Motor neuron (in vitro differentiated cells): Measurements from ENCODE around the gene CDC5L. TPM values are rescaled to one million over a fixed set of nuclear protein-coding genes. Genes with fewer than 3 reads are reported as not detected.
"Not testable (repeated sequence)": the region's sequence is repeated elsewhere in the genome, so short reads cannot be mapped to it uniquely, and the experiment has no call there.

Experiments used
- ATAC-seq, 8 experiments: fragments of 200-7000 bp; cut with Tn5 transposase; replicated peaks in 6 of 8; 2 replicates each; pipeline ENCODE4 v1.8.0; 2021; ENCODE audit warnings: mild to moderate bottlenecking in 8 of 8, moderate library complexity in 8 of 8
- H3K27ac ChIP-seq, 2 donors: fragments of 250-450 bp; sonication (Bioruptor Pico); 2 replicates each; pipeline ENCODE4 v1.9.0; 2021; ENCODE audit warnings: antibody characterized with exemption in 2 of 2, mild to moderate bottlenecking in 2 of 2, moderate library complexity in 1 of 2
- H3K4me1 ChIP-seq, 2 donors: fragments of 250-450 bp; sonication (Bioruptor Pico); replicated peaks in 1 of 2; 2 replicates each; pipeline ENCODE4 v1.6.1; 2021; ENCODE audit warnings: antibody characterized with exemption in 2 of 2, mild to moderate bottlenecking in 2 of 2, moderate library complexity in 1 of 2
- H3K4me3 ChIP-seq, 5 donors: fragments of 250-450 bp; sonication (Bioruptor Pico); 2 replicates each; pipeline ENCODE4 v1.9.0; 2021; ENCODE audit warnings: antibody characterized with exemption in 5 of 5, mild to moderate bottlenecking in 5 of 5, moderate library complexity in 4 of 5
- WGBS, 10 experiments: fragments of 450-650 bp; shearing (Covaris generic); methylation state at CpG; one replicate each; pipeline ENCODE4 v1.0.0; 2022; 5-methylcytosine and 5-hydroxymethylcytosine counted together
- in situ Hi-C, 9 experiments: fragments of 400-800 bp; cut with MboI; loops; one replicate each; pipeline ENCODE4 v1.15.0; 2021; ENCODE audit warnings: low sequenced_read_pairs in 9 of 9, low pct_unique_long_range_greater_than_20kb in 2 of 9; ENCODE audit not compliant: unreplicated experiment in 9 of 9
- total RNA-seq, 8 experiments: library from RNA; unstranded; fragments of 300-600 nt; gene quantifications; 2 replicates each; pipeline versions ENCODE4 v1.2.3 to v1.2.4, GENCODE V29; 2022

The CDC5L gene
- total RNA-seq, result 10 to 100 TPM; 15.4 to 39.9 (median 27.6) TPM

DNA sequence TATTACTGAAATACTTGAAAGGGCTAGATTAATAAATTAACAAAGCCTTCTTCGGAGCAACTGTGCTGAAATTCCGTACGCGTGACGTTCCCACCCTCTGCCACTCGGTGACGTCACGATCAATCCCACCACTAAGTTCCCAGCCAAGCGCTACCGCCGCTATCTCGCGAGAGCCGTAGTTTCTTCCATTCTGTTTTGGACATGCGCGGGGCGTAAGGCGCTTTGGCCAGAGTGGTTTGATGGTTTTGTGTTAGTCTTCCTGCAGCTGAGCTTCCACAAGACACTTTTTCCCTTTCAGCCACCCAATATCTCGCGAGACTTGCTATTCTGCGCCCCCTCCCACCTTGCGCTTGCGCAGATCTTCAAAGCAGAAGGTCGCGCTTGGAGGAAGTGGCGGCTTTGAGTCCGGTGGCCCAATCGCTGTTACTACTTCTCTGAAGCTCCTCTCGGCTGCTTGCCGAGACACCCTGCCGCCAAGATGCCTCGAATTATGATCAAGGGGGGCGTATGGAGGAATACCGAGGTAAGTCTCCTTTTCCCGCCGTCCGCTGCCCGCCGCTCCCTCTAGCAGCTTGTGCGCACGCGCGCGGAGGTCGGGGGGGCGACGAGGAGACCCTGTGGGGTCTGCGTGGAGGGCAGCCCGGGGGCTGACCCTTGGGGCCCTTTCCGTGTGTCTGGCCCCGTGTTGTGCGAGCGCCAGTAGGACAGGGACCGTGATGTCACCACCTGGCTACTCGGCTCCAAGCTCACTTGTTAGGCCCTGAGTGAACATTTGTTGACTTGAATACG, at the start of gene CDC5L:
Gene CDC5L, plus strand, starts transcription at position 361 of the 789 bp plus-strand sequence. Its CDS starts 118 bp downstream, at position 479.
- in situ Hi-C loops, result no loop called here
- H3K27ac ChIP-seq, result peak within 1 kb of the TSS; percentile 93 to 96

DNA sequence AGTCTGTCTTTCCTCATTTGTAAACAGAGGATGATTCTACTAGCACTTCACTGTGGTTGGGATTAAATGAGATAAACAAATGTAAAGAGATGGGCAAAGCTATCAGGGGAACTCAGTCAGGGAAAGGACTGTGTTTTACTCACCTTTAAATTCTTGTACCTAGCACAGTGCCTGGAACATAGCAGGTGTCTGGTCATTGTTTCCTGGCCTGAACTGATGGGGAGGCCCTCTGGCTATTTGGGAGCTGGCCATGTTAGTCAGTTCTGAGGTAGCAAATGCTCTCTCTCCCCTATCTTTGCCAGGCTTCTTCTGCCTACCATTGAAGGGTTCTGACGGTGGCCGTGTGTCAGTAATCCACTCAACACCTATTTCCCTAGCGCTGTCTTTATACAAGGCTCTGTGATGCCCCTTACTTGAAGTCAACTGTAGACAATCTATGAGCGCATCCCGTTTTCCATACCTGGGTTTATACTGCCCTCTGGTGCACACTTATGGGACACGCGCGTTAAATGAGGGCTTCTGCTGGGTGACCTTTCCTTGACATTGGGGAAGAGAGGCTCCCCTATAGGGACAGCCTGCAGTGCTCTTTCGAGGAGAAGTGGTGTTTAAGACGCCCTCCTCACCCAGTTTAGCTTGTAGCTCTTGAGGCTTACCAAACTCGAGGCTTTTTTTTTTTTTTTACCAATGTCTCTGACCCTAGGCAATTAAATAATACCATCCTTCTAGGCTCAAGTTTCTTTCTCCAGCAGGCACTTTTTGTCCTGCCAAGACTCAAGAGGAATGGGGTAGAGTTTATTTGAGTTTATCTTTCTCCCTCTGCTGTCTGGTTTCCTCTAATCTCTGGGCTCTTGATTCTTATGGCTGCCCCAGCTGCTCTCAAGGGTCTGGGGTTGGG, 49.0 kb upstream of the CDC5L start:
- H3K4me3 ChIP-seq, result no peak overlapping the region
- 0 to 8% (median 1%) methylated on average over 1 to 9 of the region's 11 CpGs for WGBS, 10 experiments
- H3K4me1 ChIP-seq, result peaks cover 14 to 24% of the 10 kb centered on the region in 2 donors
- peak; percentile 82 to 91 (median 84) for ATAC-seq
- in situ Hi-C loops, result loop anchor here in 5 of 9 experiments (10.0 to 25.0 kb wide), 3 partner anchors 64 to 176 kb away; partner anchors contain the start of genes NFKBIE (in 3 of the 5), CAPN11 (in 1 of the 5) and TMEM151B (in 1 of the 5)
- no peak overlapping the region for H3K27ac ChIP-seq

More for the DNA sequence above, at the start of gene CDC5L:
- WGBS, 10 experiments, result 0 to 2% (median 1%) methylated on average over 5 to 23 of the region's 56 CpGs; no CpG with 5 or more reads in 2 of the 10 experiments
- peak; percentile 85 to 95 (median 90) for ATAC-seq
- Histone ChIP-seq H3K4me3 (peak within 1 kb of the TSS; percentile 72 to 91 (median 78)), H3K4me1 (peaks cover 10 to 22% of the 10 kb centered on the region in 2 donors)

DNA sequence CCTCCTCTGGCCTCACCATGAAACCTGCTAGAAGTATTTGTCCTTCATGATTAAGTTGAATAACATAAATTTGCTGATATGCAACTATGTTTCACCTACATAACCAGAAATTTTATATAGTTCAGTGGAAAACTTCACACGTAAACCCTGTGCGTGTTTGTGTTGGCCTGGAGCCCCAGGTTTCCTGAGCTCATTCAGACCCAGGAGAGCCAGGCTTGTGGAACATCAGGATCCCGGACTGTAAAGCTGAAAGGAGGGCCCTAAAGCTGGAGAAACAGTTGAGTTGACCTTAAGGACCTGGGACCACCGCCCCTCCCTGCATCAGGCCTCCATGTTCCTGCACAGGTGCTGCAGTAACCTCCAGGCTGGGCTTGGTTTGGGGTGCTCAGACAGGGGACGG, 48.2 kb upstream of the CDC5L start:
- in situ Hi-C loops, result loop anchor here in 5 of 9 experiments (10.0 to 25.0 kb wide), 3 partner anchors 64 to 177 kb away; partner anchors contain the start of genes NFKBIE (in 3 of the 5), CAPN11 (in 1 of the 5) and TMEM151B (in 1 of the 5)
- Histone ChIP-seq H3K27ac (no peak overlapping the region), H3K4me1 (peaks cover 14 to 24% of the 10 kb centered on the region in 2 donors), H3K4me3 (no peak overlapping the region)
- no peak for ATAC-seq
- 0 to 94% (median 78%) methylated on average over 1 to 5 of the region's 5 CpGs; no CpG with 5 or more reads in 3 of the 10 experiments for WGBS, 10 experiments

DNA sequence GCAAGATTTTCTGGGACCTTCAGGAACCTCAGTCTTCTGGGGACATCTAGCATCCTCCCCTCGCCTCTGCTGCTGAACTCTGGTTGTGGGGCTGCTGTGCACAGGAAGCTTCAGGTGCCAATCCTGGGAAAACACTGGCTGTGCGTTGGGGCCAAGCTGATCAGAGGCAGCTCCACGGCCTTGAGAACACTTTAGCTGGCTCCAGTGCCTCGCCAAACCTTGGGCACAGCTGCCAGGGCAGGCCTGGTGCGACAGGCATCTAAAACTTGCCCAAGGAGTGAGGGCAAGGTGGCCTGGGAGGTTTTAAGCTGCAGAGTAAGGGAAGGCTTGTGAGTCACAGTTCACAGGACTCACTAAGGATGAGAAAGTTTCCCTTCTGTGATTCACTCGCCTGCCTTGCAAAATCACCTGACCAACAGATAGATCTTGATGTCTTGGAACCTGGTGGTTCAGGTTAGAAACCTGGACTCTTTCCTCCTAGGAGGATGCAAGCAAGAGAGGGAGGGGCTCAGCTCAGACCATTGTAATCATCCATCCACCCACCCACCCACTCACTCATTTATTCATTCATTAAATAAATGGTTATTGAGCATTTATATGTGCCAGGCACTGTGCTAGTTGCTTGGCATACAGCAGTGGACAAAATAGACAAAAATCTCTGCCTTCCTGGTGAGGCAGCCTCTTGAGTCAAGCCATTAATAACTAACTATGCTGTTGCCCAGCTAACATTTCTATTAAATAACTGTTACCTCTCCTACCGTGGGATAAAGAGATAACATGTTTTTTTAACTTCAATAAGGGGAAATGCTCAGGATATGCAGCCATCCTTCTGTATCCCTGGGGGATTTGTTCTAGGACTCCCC, 47.5 kb upstream of the CDC5L start:
- in situ Hi-C loops, result loop anchor here in 5 of 9 experiments (10.0 to 25.0 kb wide), 3 partner anchors 65 to 178 kb away; partner anchors contain the start of genes NFKBIE (in 3 of the 5), CAPN11 (in 1 of the 5) and TMEM151B (in 1 of the 5)
- Histone ChIP-seq H3K27ac (no peak overlapping the region), H3K4me3 (no peak overlapping the region), H3K4me1 (peaks cover 14 to 24% of the 10 kb centered on the region in 2 donors)
- ATAC-seq, result no peak
- 20 to 91% (median 69%) methylated on average over 1 to 7 of the region's 7 CpGs; no CpG with 5 or more reads in 2 of the 10 experiments for WGBS, 10 experiments

DNA sequence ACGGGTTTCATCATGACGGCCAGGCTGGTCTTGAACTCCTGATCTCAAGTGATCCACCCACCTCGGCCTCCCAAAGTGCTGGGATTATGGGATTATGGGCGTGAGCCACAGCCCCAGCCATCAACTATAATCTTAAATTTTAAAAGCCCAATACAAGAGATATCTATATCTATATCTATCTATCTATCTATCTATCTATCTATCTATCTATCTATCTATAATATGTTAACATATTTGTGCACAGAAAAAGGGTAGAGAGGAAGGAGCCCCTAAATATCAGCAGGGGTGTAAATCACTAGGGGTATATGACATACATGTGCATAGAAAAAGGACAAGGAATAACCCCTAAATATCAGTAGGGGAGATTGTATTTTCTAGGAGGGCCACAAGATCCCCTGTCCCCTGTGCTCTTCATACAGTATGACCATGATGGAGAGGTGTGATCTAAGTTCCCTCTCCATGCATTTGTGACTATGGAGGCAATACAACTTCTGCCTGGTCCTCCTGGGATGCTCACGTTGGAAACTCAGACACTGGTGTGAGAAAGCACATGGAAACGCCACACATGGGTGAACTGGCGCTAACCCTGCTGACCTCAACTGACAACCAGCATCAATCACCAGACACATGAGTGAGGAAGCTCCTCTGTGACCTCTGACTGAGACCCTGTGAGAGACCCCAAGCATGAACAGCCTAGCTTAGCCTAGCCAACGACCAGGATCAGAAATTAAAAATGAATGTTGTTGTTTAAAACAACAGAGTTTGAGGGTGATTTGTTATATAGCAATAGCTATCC, 46.2 kb upstream of the CDC5L start:
- Histone ChIP-seq H3K27ac (no peak overlapping the region), H3K4me1 (peaks cover 14 to 24% of the 10 kb centered on the region in 2 donors), H3K4me3 (no peak overlapping the region)
- in situ Hi-C loops, result loop anchor here in 1 of 9 experiments (25.0 kb wide), 1 partner anchor 179 kb away; the partner anchor contains the start of gene CAPN11
- WGBS, 10 experiments, result 39 to 100% (median 57%) methylated on average over 3 to 7 of the region's 8 CpGs
- peak in 1 of 8 experiments; percentile 18 for ATAC-seq

DNA sequence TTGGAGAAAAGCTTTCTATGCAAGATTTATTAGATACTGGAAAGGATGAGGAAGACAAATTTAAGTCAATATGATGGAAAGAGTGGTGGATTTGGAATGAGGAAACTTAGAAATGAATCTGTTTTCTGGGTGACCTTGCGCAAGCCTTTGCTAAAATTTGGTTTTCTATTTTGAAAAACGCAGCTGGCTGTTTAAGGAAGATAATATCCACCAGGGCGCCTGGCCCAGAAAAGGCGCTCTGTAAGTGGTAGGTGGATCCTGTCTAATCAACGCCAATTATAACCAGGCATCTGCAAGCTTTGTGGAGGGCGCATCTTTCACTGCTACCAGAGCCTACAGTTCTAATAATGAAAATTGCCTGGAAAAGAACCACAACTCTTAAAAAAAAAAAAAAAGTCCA, 45.5 kb upstream of the CDC5L start:
- Histone ChIP-seq H3K4me1 (peaks cover 14 to 24% of the 10 kb centered on the region in 2 donors), H3K4me3 (no peak overlapping the region), H3K27ac (no peak overlapping the region)
- WGBS, 10 experiments, result 0 to 84% (median 66%) methylated on average over 2 to 6 of the region's 6 CpGs; no CpG with 5 or more reads in 1 of the 10 experiments
- ATAC-seq, result peak in 5 of 8 experiments; percentile 3 to 18 (median 9)
- in situ Hi-C loops, result loop anchor here in 1 of 9 experiments (25.0 kb wide), 1 partner anchor 180 kb away; the partner anchor contains the start of gene CAPN11

DNA sequence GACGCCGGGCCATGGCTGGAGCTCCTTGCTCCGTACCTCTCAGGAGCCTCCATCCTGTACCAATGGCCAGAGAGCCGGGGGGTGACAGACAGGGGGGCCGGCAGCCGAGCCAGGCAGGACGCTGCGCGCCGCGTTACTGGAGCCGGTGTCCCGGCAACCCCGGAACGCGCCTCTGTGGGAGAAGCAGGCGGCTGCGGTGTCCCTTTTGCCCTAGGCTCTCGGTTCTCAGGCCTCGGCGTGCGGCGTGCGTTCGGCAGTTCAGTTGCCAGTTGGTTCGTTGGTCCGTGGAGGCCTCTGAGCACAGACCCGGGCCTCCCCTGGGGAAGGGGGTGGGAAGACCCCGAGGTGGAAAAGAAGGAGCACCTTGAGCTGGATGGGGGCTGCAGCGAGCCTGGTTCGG, 45.0 kb upstream of the CDC5L start, which contains the start of gene SPATS1:
Gene SPATS1, plus strand, starts transcription at position 162 of the 400 bp plus-strand sequence. CDS start 446 bp downstream, outside the sequence.
- Histone ChIP-seq H3K27ac (no peak within 1 kb of the TSS), H3K4me3 (no peak within 1 kb of the TSS), H3K4me1 (peaks cover 14 to 24% of the 10 kb centered on the region in 2 donors)
- WGBS, 10 experiments, result 0 to 65% (median 50%) methylated on average over 1 to 17 of the region's 31 CpGs; no CpG with 5 or more reads in 7 of the 10 experiments
- in situ Hi-C loops, result loop anchor here in 1 of 9 experiments (25.0 kb wide), 1 partner anchor 180 kb away; the partner anchor contains the start of gene CAPN11
- ATAC-seq, result peak; percentile 39 to 84 (median 65)

DNA sequence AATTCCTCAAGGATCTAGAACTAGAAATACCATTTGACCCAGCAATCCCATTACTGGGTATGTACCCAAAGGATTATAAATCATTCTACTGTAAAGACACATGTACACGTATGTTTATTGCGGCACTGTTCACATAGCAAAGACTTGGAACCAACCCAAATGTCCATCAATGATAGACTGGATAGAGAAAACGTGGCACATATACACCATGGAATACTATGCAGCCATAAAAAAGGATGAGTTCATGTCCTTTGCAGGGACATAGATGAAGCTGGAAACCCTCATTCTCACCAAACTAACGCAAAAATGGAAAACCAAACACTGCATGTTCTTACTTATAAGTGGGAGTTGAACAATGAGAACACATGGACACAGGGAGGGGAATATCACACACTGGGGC, 40.7 kb upstream of the CDC5L start:
- 0 to 90% (median 81%) methylated on average over 1 to 3 of the region's 4 CpGs; no CpG with 5 or more reads in 3 of the 10 experiments for WGBS, 10 experiments

DNA sequence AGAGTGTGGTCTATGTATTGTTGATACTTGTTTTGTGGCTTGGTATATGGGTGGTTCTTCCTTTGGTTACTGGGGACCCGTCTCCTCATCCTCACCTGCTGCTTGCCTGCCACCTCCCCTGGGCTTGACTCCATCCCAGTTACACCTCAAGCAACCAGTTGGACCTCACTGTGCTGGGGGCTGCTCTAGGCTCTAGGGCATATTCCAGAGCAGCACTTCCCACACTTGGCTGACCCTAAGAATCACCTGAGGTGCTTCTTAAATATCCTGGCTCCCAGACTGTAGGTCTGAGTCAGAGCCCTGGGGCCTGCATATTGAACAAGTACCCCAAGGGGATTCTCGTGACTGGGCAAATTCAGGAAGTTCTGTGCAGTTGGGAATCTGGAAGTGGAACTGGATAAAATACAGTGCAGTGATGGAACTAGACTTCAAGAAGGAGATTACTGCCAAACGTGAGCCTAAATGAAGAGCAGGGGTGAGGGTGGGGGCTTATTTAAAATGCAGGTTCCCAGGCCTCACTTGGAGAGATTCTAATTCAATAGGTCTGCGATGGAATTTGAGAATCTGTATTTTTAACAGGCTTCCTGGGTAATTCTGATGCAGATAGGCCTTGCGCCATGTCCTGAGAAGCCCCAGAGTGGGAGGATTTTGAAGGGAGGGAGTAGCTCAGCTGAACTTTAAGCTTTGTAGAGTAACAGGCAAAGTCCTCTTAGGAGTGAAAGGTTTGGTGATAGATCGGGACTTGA, 37.4 kb upstream of the CDC5L start:
- no peak for ATAC-seq
- H3K27ac ChIP-seq, result no peak overlapping the region
- H3K4me3 ChIP-seq, result no peak overlapping the region
- no peaks in the 10 kb centered on the region for H3K4me1 ChIP-seq
- 10 to 80% (median 65%) methylated on average over 2 to 6 of the region's 6 CpGs; no CpG with 5 or more reads in 2 of the 10 experiments for WGBS, 10 experiments
- in situ Hi-C loops, result loop anchor here in 1 of 9 experiments (25.0 kb wide), 1 partner anchor 188 kb away; the partner anchor contains the start of gene CAPN11

More for the DNA sequence above, 40.7 kb upstream of the CDC5L start:
- not testable (repeated sequence) for H3K27ac ChIP-seq, ATAC-seq, H3K4me3 ChIP-seq
- peaks cover 5 to 12% of the 10 kb centered on the region in 2 donors for H3K4me1 ChIP-seq
- in situ Hi-C loops, result loop anchor here in 1 of 9 experiments (25.0 kb wide), 1 partner anchor 185 kb away; the partner anchor contains the start of gene CAPN11

DNA sequence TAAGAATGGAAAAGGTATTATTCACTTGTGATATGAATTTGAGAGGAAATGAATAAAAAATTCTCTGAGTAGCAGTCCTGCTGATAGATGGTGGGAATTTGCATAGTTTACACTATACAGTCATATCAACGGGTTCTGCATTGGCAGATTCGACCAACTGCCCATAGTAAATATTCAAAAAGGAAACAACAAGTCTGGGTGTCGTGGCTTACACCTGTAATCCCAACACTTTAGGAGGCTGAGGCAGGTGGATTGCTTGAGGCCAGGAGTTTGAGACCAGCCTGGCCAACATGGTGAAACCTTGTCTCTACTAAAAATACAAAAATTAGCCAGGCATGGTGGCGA, 36.9 kb upstream of the CDC5L start:
- H3K4me1 ChIP-seq, H3K4me3 ChIP-seq, H3K27ac ChIP-seq, in situ Hi-C loops, ATAC-seq: not testable (repeated sequence)
- 10 to 78% (median 60%) methylated on average over 1 to 4 of the region's 4 CpGs; no CpG with 5 or more reads in 1 of the 10 experiments for WGBS, 10 experiments
